Left ventricle myocardium inferior (tissue), 1 donor: Measurements from ENCODE around the gene C1orf159. TPM values are rescaled to one million over a fixed set of nuclear protein-coding genes. Genes with fewer than 3 reads are reported as not detected.

Experiments
- DNase-seq: peaks from one replicate; pipeline ENCODE4 v3.0.0-alpha.2; 2020
- H3K27ac ChIP-seq: fragments of 200-600 bp; replicated peaks from 2 replicates; pipeline ENCODE4 v1.8.0; 2021
- H3K27me3 ChIP-seq: fragments of 200-600 bp; 2 replicates; pipeline ENCODE4 v1.8.0; 2021; ENCODE audit warnings: low read depth
- H3K36me3 ChIP-seq: fragments of 200-600 bp; 2 replicates; pipeline ENCODE4 v1.8.0; 2021
- H3K4me1 ChIP-seq: fragments of 200-600 bp; 2 replicates; pipeline ENCODE4 v1.8.0; 2021
- H3K4me3 ChIP-seq: fragments of 200-600 bp; 2 replicates; pipeline ENCODE4 v1.8.0; 2021; ENCODE audit warnings: mild to moderate bottlenecking, moderate library complexity
- H3K9me3 ChIP-seq: fragments of 200-600 bp; replicated peaks from 2 replicates; pipeline ENCODE4 v1.8.0; 2021
- CTCF ChIP-seq: fragments of 200-600 bp; IDR thresholded peaks from 2 replicates; pipeline ENCODE4 v1.8.0; 2021; ENCODE audit warnings: antibody characterized with exemption, mild to moderate bottlenecking, borderline replicate concordance
- intact Hi-C: fragments of 100-400 bp; cut with micrococcal nuclease; formaldehyde crosslinking; loops from one replicate; pipeline ENCODE4 v1.11.0; 2022
- total RNA-seq: library from RNA; stranded (reverse); fragmentation: NEBNext Ultra II Directional; extraction: Animal tissue kit (Norgen Biotek cat#: 25700); gene quantifications from one replicate; pipeline ENCODE4 v1.2.1, GENCODE V29; 2021
- donor health status: DM: no; HTN: yes; CAD: no; lungs with severe emphysema.

C1orf159 gene
- total RNA-seq, 1 donor from 2014 or later = 3.8 TPM

- no peaks in the 10 kb centered on the region for H3K9me3 ChIP-seq
- peaks cover 19% of the 10 kb centered on the region for H3K4me1 ChIP-seq
- H3K27ac ChIP-seq = no peak overlapping the region
- TF ChIP-seq CTCF = no peak
- intact Hi-C loops = no loop called here
- no peak for DNase-seq
- peaks cover 10% of the 10 kb centered on the region for H3K27me3 ChIP-seq
- H3K36me3 ChIP-seq = peaks cover 33% of the 10 kb centered on the region
- H3K4me3 ChIP-seq = no peak overlapping the region
Observed at GRCh38 chr1:1042835-1043234, 73.1 kb downstream of the C1orf159 start.

- DNase-seq = no peak
- TF ChIP-seq CTCF = no peak
- Histone ChIP-seq H3K4me1 (peaks cover 19% of the 10 kb centered on the region), H3K9me3 (no peaks in the 10 kb centered on the region), H3K36me3 (peaks cover 24% of the 10 kb centered on the region), H3K4me3 (no peak overlapping the region), H3K27ac (no peak overlapping the region), H3K27me3 (peaks cover 20% of the 10 kb centered on the region)
- intact Hi-C loops = no loop called here
Observed at GRCh38 chr1:1041873-1042272, 74.0 kb downstream of the C1orf159 start.

GRCh38 chr1:1041092-1041523, 74.8 kb downstream of the C1orf159 start:
- no peak for TF ChIP-seq CTCF
- DNase-seq = no peak
- Histone ChIP-seq H3K27me3 (peaks cover 27% of the 10 kb centered on the region), H3K4me3 (peak overlapping the region; percentile 63), H3K27ac (no peak overlapping the region), H3K36me3 (peaks cover 16% of the 10 kb centered on the region), H3K4me1 (peaks cover 19% of the 10 kb centered on the region), H3K9me3 (no peaks in the 10 kb centered on the region)
- intact Hi-C loops = no loop called here

- no peaks in the 10 kb centered on the region for H3K9me3 ChIP-seq
- intact Hi-C loops = no loop called here
- H3K4me1 ChIP-seq = peaks cover 19% of the 10 kb centered on the region
- H3K36me3 ChIP-seq = peaks cover 9% of the 10 kb centered on the region
- DNase-seq = peak; percentile 69
- no peak for TF ChIP-seq CTCF
- no peak overlapping the region for H3K27ac ChIP-seq
- peaks cover 34% of the 10 kb centered on the region for H3K27me3 ChIP-seq
- H3K4me3 ChIP-seq = peak overlapping the region; percentile 63
Observed at GRCh38 chr1:1040004-1040991, 75.6 kb downstream of the C1orf159 start.

- Histone ChIP-seq H3K27ac (no peak overlapping the region), H3K4me3 (no peak overlapping the region), H3K9me3 (no peaks in the 10 kb centered on the region), H3K4me1 (peaks cover 23% of the 10 kb centered on the region), H3K36me3 (peaks cover 4% of the 10 kb centered on the region), H3K27me3 (peaks cover 43% of the 10 kb centered on the region)
- DNase-seq = no peak
- intact Hi-C loops = no loop called here
- TF ChIP-seq CTCF = no peak
Observed at GRCh38 chr1:1039145-1039910, 76.6 kb downstream of the C1orf159 start.
